Nucleus accumbens (tissue), 56 donors: ENCODE measurements around the gene SLC1A5.
"Not testable (repeated sequence)": the region's sequence is repeated elsewhere in the genome, so short reads cannot be mapped to it uniquely, and the experiment has no call there.

ENCODE experiments used
- DNase-seq, 56 donors: peaks; one replicate each; lab custom pipeline; 2025; lab: John Stamatoyannopoulos, UW

SLC1A5 gene

GRCh38 chr19:46788262-46788967 is at the start of gene SLC1A5:
Gene SLC1A5, minus strand, starts transcription at chr19:46788594. Its CDS starts 629 bp downstream, at chr19:46787965.
- peak in 53 of 56 donors; percentile 6 to 87 (median 46) for DNase-seq

- DNase-seq = no peak
Measured at GRCh38 chr19:46838160-46838559, 49.8 kb upstream of the SLC1A5 start.

GRCh38 chr19:46834984-46835383 is 46.6 kb upstream of the SLC1A5 start:
- DNase-seq = no peak

- DNase-seq = no peak
Measured at GRCh38 chr19:46834121-46834520, 45.7 kb upstream of the SLC1A5 start.

GRCh38 chr19:46830864-46831263 is 42.5 kb upstream of the SLC1A5 start:
- DNase-seq = no peak

- no peak for DNase-seq
Measured at GRCh38 chr19:46828484-46828883, 40.1 kb upstream of the SLC1A5 start.

GRCh38 chr19:46825731-46826055 is 37.3 kb upstream of the SLC1A5 start:
- DNase-seq = no peak

GRCh38 chr19:46824890-46825730 is 36.7 kb upstream of the SLC1A5 start:
- DNase-seq = peak in 1 of 56 donors; percentile 9

GRCh38 chr19:46823049-46823448 is 34.7 kb upstream of the SLC1A5 start:
- no peak for DNase-seq

GRCh38 chr19:46822410-46822787 is 34.0 kb upstream of the SLC1A5 start:
- DNase-seq = not testable (repeated sequence)

- no peak for DNase-seq
Measured at GRCh38 chr19:46821512-46822409, 33.4 kb upstream of the SLC1A5 start.

GRCh38 chr19:46818812-46819211 is 30.4 kb upstream of the SLC1A5 start:
- DNase-seq = no peak

GRCh38 chr19:46815833-46816627 is 27.6 kb upstream of the SLC1A5 start:
- DNase-seq = no peak

- DNase-seq = peak in 3 of 56 donors; percentile 5 to 27 (median 10)
Measured at GRCh38 chr19:46813839-46814358, 25.5 kb upstream of the SLC1A5 start.

GRCh38 chr19:46812977-46813838 is 24.8 kb upstream of the SLC1A5 start:
- peak in 2 of 56 donors; percentile 6 to 11 for DNase-seq

GRCh38 chr19:46809534-46810272 is 21.3 kb upstream of the SLC1A5 start:
- DNase-seq = no peak

- DNase-seq = no peak
Measured at GRCh38 chr19:46806656-46807055, 18.3 kb upstream of the SLC1A5 start.

GRCh38 chr19:46804432-46804831 is 16.0 kb upstream of the SLC1A5 start:
- DNase-seq = not testable (repeated sequence)
